NT2/D1 (cell line): ENCODE data around the gene TNFSF12.

Source experiments
- DNase-seq: peaks from one replicate; pipeline ENCODE4 v3.0.0-alpha.2; 2011; ENCODE audit warnings: low read depth, low spot score
- H3K27me3 ChIP-seq: 2 replicates; pipeline ENCODE4 v1.6.0; 2011; ENCODE audit warnings: mild to moderate bottlenecking; ENCODE audit not compliant: insufficient read length, insufficient read depth
- H3K36me3 ChIP-seq: 2 replicates; pipeline ENCODE4 v1.6.1; 2011; ENCODE audit warnings: mild to moderate bottlenecking, low read length, mixed read lengths; ENCODE audit not compliant: insufficient read depth, insufficient read length
- H3K4me1 ChIP-seq: 2 replicates; pipeline ENCODE4 v1.5.1; 2011; ENCODE audit not compliant: insufficient read depth, insufficient read length
- H3K4me3 ChIP-seq: 2 replicates; pipeline ENCODE4 v1.5.1; 2011; ENCODE audit warnings: low read depth; ENCODE audit not compliant: insufficient read length
- H3K9ac ChIP-seq: 2 replicates; pipeline ENCODE4 v1.6.0; 2011; ENCODE audit warnings: low read depth; ENCODE audit not compliant: insufficient read length
- H3K9me3 ChIP-seq: 2 replicates; pipeline ENCODE4 v1.5.1; 2011; ENCODE audit warnings: mild to moderate bottlenecking, low read length; ENCODE audit not compliant: insufficient read depth
- SUZ12 ChIP-seq: IDR thresholded peaks from 2 replicates; pipeline ENCODE4 v1.6.1; 2011; ENCODE audit not compliant: insufficient read length, insufficient read depth; ENCODE audit errors: extremely low read depth
- YY1 ChIP-seq: IDR thresholded peaks from 2 replicates; pipeline ENCODE4 v1.6.1; 2011; ENCODE audit not compliant: insufficient read length, insufficient read depth
- ZNF274 ChIP-seq: IDR thresholded peaks from 2 replicates; pipeline ENCODE4 v1.6.1; 2011; ENCODE audit warnings: mild to moderate bottlenecking, low read depth, low read length

The TNFSF12 gene, protein sequence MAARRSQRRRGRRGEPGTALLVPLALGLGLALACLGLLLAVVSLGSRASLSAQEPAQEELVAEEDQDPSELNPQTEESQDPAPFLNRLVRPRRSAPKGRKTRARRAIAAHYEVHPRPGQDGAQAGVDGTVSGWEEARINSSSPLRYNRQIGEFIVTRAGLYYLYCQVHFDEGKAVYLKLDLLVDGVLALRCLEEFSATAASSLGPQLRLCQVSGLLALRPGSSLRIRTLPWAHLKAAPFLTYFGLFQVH

GRCh38 chr17:7548585-7549400 is at the start of gene TNFSF12:
Gene TNFSF12 (plus strand): TSS chr17:7549058. CDS start chr17:7549154, 96 bp downstream.
- no peaks in the 10 kb centered on the region for H3K9me3 ChIP-seq
- H3K36me3 ChIP-seq = no peaks in the 10 kb centered on the region
- H3K27me3 ChIP-seq = no peaks in the 10 kb centered on the region
- H3K4me1 ChIP-seq = no peaks in the 10 kb centered on the region
- TF ChIP-seq ZNF274 (no peak), YY1 (no peak), SUZ12 (no peak)
- H3K9ac ChIP-seq = peak within 1 kb of the TSS; percentile 51
- no peak for DNase-seq
- peak within 1 kb of the TSS; percentile 41 for H3K4me3 ChIP-seq

DNA sequence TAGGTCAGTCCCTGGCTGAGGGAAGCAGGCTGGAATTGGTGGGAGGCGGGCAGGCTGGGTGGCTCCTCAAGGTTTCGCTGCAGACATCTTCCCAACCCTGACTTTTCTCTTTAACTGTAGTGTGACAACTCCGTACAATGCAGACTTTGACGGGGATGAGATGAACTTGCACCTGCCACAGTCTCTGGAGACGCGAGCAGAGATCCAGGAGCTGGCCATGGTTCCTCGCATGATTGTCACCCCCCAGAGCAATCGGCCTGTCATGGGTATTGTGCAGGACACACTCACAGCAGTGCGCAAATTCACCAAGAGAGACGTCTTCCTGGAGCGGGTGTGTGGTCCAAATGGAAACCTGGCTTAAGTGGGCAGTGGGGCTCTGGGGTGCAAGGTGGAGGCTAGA is 49.7 kb upstream of the TNFSF12 start:
- Histone ChIP-seq H3K9ac (no peak overlapping the region), H3K4me3 (no peak overlapping the region), H3K27me3 (no peaks in the 10 kb centered on the region), H3K9me3 (no peaks in the 10 kb centered on the region), H3K4me1 (no peaks in the 10 kb centered on the region), H3K36me3 (peaks cover 82% of the 10 kb centered on the region)
- DNase-seq = no peak
- no peak for TF ChIP-seq ZNF274
- no peak for TF ChIP-seq YY1
- no peak for TF ChIP-seq SUZ12

- Histone ChIP-seq H3K4me1 (no peaks in the 10 kb centered on the region), H3K36me3 (peaks cover 89% of the 10 kb centered on the region), H3K9me3 (no peaks in the 10 kb centered on the region), H3K9ac (no peak overlapping the region), H3K27me3 (no peaks in the 10 kb centered on the region), H3K4me3 (no peak overlapping the region)
- TF ChIP-seq YY1 = no peak
- TF ChIP-seq ZNF274 = no peak
- DNase-seq = no peak
These were observed 47.1 kb upstream of the TNFSF12 start for GRCh38 chr17:7501729-7502128.

DNA sequence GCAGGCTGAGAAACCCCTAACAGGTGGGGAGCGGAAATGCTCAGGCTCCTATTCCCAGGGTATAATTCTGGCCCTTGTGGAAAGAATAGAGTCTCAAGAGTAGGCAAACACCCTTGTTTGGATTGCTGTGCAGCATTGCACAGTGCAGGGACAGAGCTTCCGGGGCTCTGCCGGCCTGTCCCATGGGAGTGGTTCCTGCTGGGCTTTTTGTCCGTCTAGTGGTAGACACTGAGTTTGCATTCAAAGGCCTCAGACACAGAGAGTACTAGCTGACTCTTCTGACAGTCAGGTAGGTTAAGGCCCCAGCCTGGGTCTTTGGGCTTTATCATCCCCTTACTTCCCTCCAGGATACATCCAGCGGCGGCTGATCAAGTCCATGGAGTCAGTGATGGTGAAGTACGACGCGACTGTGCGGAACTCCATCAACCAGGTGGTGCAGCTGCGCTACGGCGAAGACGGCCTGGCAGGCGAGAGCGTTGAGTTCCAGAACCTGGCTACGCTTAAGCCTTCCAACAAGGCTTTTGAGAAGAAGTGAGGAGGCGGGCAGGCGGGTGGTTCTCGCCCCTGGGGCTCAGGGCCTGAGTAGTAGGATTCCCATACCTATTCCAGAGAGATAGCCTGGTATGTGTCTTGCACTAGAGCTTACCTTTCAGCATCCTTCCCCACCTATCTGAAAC is 46.5 kb upstream of the TNFSF12 start:
- no peak overlapping the region for H3K9ac ChIP-seq
- no peaks in the 10 kb centered on the region for H3K9me3 ChIP-seq
- H3K4me3 ChIP-seq = no peak overlapping the region
- no peaks in the 10 kb centered on the region for H3K4me1 ChIP-seq
- H3K27me3 ChIP-seq = no peaks in the 10 kb centered on the region
- DNase-seq = no peak
- TF ChIP-seq YY1 = no peak
- TF ChIP-seq SUZ12 = no peak
- no peak for TF ChIP-seq ZNF274
- H3K36me3 ChIP-seq = peaks cover 87% of the 10 kb centered on the region

DNA sequence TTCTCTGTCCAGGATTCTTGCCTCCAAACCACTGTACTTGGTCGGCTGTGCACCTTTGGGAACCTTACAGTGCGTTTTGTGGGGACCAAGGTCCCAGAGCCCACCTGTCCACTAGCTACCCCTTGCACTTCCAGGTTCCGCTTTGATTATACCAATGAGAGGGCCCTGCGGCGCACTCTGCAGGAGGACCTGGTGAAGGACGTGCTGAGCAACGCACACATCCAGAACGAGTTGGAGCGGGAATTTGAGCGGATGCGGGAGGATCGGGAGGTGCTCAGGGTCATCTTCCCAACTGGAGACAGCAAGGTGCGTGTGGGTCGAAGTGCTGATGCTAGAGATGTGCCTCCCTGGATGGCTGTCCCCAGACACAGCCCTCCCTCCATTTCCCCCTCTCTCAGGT is 45.9 kb upstream of the TNFSF12 start:
- H3K27me3 ChIP-seq = no peaks in the 10 kb centered on the region
- no peak overlapping the region for H3K4me3 ChIP-seq
- DNase-seq = no peak
- H3K36me3 ChIP-seq = peaks cover 84% of the 10 kb centered on the region
- H3K9me3 ChIP-seq = no peaks in the 10 kb centered on the region
- TF ChIP-seq YY1 = no peak
- TF ChIP-seq ZNF274 = no peak
- TF ChIP-seq SUZ12 = no peak
- H3K9ac ChIP-seq = no peak overlapping the region
- no peaks in the 10 kb centered on the region for H3K4me1 ChIP-seq

- H3K36me3 ChIP-seq = peaks cover 84% of the 10 kb centered on the region
- DNase-seq = no peak
- H3K9ac ChIP-seq = no peak overlapping the region
- no peaks in the 10 kb centered on the region for H3K27me3 ChIP-seq
- TF ChIP-seq SUZ12 (no peak), YY1 (no peak), ZNF274 (no peak)
- H3K4me1 ChIP-seq = no peaks in the 10 kb centered on the region
- H3K4me3 ChIP-seq = no peak overlapping the region
- no peaks in the 10 kb centered on the region for H3K9me3 ChIP-seq
These were observed 45.3 kb upstream of the TNFSF12 start for GRCh38 chr17:7503521-7503920.

DNA sequence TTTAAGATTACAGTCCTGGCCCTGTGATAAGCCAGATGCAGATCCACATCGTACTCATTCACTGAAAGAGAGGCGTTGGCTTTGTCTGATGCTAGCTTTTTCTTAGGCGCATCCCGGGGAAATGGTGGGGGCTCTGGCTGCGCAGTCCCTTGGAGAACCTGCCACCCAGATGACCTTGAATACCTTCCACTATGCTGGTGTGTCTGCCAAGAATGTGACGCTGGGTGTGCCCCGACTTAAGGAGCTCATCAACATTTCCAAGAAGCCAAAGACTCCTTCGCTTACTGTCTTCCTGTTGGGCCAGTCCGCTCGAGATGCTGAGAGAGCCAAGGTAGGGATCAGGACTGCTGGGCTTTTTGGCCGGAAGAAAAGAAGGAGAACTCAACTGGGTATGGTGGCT is 40.7 kb upstream of the TNFSF12 start:
- DNase-seq = no peak
- Histone ChIP-seq H3K9me3 (no peaks in the 10 kb centered on the region), H3K9ac (no peak overlapping the region), H3K4me1 (no peaks in the 10 kb centered on the region), H3K36me3 (peaks cover 87% of the 10 kb centered on the region), H3K4me3 (no peak overlapping the region), H3K27me3 (no peaks in the 10 kb centered on the region)
- no peak for TF ChIP-seq YY1
- TF ChIP-seq SUZ12 = no peak
- TF ChIP-seq ZNF274 = no peak
